Measurements from ENCODE around the gene USP14. TPM values are rescaled to one million over a fixed set of nuclear protein-coding genes. Genes with fewer than 3 reads are reported as not detected.

Gene USP14
- total RNA-seq, 1 experiment from 2014 or later: 56.1 TPM

DNA sequence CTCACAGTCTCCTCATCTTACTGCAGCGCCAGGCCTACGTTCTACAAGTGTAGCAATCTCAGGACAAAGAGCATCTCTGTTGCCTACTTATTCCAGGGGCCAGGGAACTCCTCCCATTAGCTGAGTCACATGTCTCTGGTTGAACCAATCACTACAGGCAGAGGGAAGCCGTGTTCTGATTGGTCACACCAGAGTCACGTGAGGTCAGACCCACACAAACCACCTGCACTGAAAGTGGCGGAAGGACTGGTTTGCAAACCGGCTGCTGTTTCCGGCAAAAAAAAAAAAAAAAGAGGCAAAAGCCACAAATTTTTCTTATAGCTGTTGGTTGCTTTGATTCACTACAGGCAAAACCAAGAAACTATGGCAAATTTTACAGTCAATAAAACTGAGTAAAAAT, 21.9 kb upstream of the USP14 start:
- POLR2A ChIA-PET: no interaction called here
- H3K9me2 ChIP-seq (ENCODE audit: insufficient read depth): no peaks in the 10 kb centered on the region
- no peaks in the 10 kb centered on the region for H3K79me2 ChIP-seq (ENCODE audit: insufficient read depth, low read length)
- no peak overlapping the region for H2AFZ ChIP-seq (ENCODE audit: low read depth, low read length, poor library complexity, severe bottlenecking)
- RAD21 ChIA-PET (ENCODE audit: low non-redundant PET in 1 of 2, low total read pairs in 2 of 2, uncharacterized antibody in 2 of 2, unreplicated experiment in 2 of 2): no interaction called here
- TF ChIP-seq SP1 (IDR thresholded peaks at IDR 0.05; ENCODE audit: low read depth) (no peak), SIN3A (IDR thresholded peaks at IDR 0.05; ENCODE audit: low read depth) (no peak), ZNF274 (IDR thresholded peaks at IDR 0.05; ENCODE audit: low read depth, low read length) (no peak), CBX3 (IDR thresholded peaks at IDR 0.05; ENCODE audit: low read depth) (no peak), POLR2AphosphoS5 (IDR thresholded peaks at IDR 0.05; ENCODE audit: low read depth, low read length) (no peak), ELF1 (IDR thresholded peaks at IDR 0.05; ENCODE audit: borderline replicate concordance, low read depth) (no peak), CEBPB (IDR thresholded peaks at IDR 0.05; ENCODE audit: low read depth) (no peak), RAD21 (IDR thresholded peaks at IDR 0.05; ENCODE audit: low read depth) (no peak), EZH2 (IDR thresholded peaks at IDR 0.05) (no peak)
- TF ChIP-seq, protein P1, sequence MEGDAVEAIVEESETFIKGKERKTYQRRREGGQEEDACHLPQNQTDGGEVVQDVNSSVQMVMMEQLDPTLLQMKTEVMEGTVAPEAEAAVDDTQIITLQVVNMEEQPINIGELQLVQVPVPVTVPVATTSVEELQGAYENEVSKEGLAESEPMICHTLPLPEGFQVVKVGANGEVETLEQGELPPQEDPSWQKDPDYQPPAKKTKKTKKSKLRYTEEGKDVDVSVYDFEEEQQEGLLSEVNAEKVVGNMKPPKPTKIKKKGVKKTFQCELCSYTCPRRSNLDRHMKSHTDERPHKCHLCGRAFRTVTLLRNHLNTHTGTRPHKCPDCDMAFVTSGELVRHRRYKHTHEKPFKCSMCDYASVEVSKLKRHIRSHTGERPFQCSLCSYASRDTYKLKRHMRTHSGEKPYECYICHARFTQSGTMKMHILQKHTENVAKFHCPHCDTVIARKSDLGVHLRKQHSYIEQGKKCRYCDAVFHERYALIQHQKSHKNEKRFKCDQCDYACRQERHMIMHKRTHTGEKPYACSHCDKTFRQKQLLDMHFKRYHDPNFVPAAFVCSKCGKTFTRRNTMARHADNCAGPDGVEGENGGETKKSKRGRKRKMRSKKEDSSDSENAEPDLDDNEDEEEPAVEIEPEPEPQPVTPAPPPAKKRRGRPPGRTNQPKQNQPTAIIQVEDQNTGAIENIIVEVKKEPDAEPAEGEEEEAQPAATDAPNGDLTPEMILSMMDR (IDR thresholded peaks at IDR 0.05 in 2 of 3, conservative IDR thresholded peaks at IDR 0.05 in 1 of 3; ENCODE audit: borderline replicate concordance in 1 of 3, insufficient read depth in 1 of 3, low read depth in 2 of 3, low read length in 2 of 3): no peak
- H3K27ac ChIP-seq (ENCODE audit: low read depth, low read length): no peak overlapping the region
- H3K9ac ChIP-seq (ENCODE audit: low read length): no peak overlapping the region
- no TSS peak for BruUV-seq (replicated peaks)
- ATAC-seq (no peak), DNase-seq (ENCODE audit: low read depth, low spot score) (no peak)
- H3K4me1 ChIP-seq (ENCODE audit: control insufficient read depth in 1 of 2, insufficient read depth in 2 of 2, low read length in 2 of 2): no peaks in the 10 kb centered on the region
- CTCF ChIA-PET: no interaction called here
- no peaks in the 10 kb centered on the region for H4K20me1 ChIP-seq (ENCODE audit: insufficient read depth)
- no peak overlapping the region for H3K4me2 ChIP-seq (ENCODE audit: low read length)
- H3K27me3 ChIP-seq (ENCODE audit: insufficient read depth, low read length): no peaks in the 10 kb centered on the region
- no peak overlapping the region for H3K4me3 ChIP-seq (replicated peaks in 1 of 2; ENCODE audit: low read depth in 1 of 2, low read length in 2 of 2)
- intact Hi-C loops (cut with micrococcal nuclease): no loop called here
- no peaks in the 10 kb centered on the region for H3K36me3 ChIP-seq (ENCODE audit: control insufficient read depth in 1 of 2, insufficient read depth in 2 of 2, low read length in 2 of 2)
- no peaks in the 10 kb centered on the region for H3K9me3 ChIP-seq (ENCODE audit: control insufficient read depth in 1 of 2, insufficient read depth in 1 of 2, low read depth in 1 of 2, low read length in 2 of 2)

DNA sequence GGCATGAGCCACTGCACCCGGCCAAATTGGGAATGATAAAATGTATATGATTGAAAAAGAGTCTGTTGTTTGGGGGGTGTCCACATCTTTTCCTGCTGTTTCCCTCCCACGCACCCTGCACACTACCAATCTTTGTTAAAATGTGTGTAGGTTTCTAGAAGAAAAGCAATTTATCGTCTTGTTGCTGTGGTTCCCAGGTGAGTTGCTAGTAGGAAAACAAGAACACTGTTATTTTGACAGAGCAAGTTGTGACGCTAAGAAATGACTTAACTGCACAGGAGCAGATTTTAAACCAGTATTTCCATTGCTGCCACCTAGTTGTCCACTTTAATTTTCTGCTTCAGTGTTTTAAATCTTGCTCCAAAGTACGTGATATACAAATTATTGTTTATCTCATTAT, 21.0 kb upstream of the USP14 start:
- H3K27me3 ChIP-seq (ENCODE audit: insufficient read depth, low read length): no peaks in the 10 kb centered on the region
- H3K4me2 ChIP-seq (ENCODE audit: low read length): no peak overlapping the region
- H3K4me1 ChIP-seq (ENCODE audit: control insufficient read depth in 1 of 2, insufficient read depth in 2 of 2, low read length in 2 of 2): no peaks in the 10 kb centered on the region
- H3K9me3 ChIP-seq (ENCODE audit: control insufficient read depth in 1 of 2, insufficient read depth in 1 of 2, low read depth in 1 of 2, low read length in 2 of 2): no peaks in the 10 kb centered on the region
- no peaks in the 10 kb centered on the region for H4K20me1 ChIP-seq (ENCODE audit: insufficient read depth)
- CTCF ChIA-PET: no interaction called here
- TF ChIP-seq, protein P1 (IDR thresholded peaks at IDR 0.05 in 2 of 3, conservative IDR thresholded peaks at IDR 0.05 in 1 of 3; ENCODE audit: borderline replicate concordance in 1 of 3, insufficient read depth in 1 of 3, low read depth in 2 of 3, low read length in 2 of 3): no peak
- TF ChIP-seq EZH2phosphoT487 (IDR thresholded peaks at IDR 0.05; ENCODE audit: borderline replicate concordance) (no peak), FOSL1 (IDR thresholded peaks at IDR 0.05; ENCODE audit: low read depth) (no peak)
- TF ChIP-seq, protein P2, sequence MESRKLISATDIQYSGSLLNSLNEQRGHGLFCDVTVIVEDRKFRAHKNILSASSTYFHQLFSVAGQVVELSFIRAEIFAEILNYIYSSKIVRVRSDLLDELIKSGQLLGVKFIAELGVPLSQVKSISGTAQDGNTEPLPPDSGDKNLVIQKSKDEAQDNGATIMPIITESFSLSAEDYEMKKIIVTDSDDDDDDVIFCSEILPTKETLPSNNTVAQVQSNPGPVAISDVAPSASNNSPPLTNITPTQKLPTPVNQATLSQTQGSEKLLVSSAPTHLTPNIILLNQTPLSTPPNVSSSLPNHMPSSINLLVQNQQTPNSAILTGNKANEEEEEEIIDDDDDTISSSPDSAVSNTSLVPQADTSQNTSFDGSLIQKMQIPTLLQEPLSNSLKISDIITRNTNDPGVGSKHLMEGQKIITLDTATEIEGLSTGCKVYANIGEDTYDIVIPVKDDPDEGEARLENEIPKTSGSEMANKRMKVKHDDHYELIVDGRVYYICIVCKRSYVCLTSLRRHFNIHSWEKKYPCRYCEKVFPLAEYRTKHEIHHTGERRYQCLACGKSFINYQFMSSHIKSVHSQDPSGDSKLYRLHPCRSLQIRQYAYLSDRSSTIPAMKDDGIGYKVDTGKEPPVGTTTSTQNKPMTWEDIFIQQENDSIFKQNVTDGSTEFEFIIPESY (IDR thresholded peaks at IDR 0.05; ENCODE audit: extremely low read depth, insufficient replicate concordance, low read length): no peak
- TF ChIP-seq, protein P3, sequence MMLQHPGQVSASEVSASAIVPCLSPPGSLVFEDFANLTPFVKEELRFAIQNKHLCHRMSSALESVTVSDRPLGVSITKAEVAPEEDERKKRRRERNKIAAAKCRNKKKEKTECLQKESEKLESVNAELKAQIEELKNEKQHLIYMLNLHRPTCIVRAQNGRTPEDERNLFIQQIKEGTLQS (IDR thresholded peaks at IDR 0.05): no peak
- intact Hi-C loops (cut with micrococcal nuclease): no loop called here
- DNase-seq (ENCODE audit: low read depth, low spot score): no peak
- BruUV-seq (replicated peaks): no TSS peak
- no peaks in the 10 kb centered on the region for H3K36me3 ChIP-seq (ENCODE audit: control insufficient read depth in 1 of 2, insufficient read depth in 2 of 2, low read length in 2 of 2)
- no peak for ATAC-seq
- no peaks in the 10 kb centered on the region for H3K79me2 ChIP-seq (ENCODE audit: insufficient read depth, low read length)
- H3K4me3 ChIP-seq (replicated peaks in 1 of 2; ENCODE audit: low read depth in 1 of 2, low read length in 2 of 2): no peak overlapping the region
- no peak overlapping the region for H3K9ac ChIP-seq (ENCODE audit: low read length)
- RAD21 ChIA-PET (ENCODE audit: low non-redundant PET in 1 of 2, low total read pairs in 2 of 2, uncharacterized antibody in 2 of 2, unreplicated experiment in 2 of 2): no interaction called here
- H3K27ac ChIP-seq (ENCODE audit: low read depth, low read length): no peak overlapping the region
- H3K9me2 ChIP-seq (ENCODE audit: insufficient read depth): no peaks in the 10 kb centered on the region
- POLR2A ChIA-PET: no interaction called here
- H2AFZ ChIP-seq (ENCODE audit: low read depth, low read length, poor library complexity, severe bottlenecking): no peak overlapping the region
